Neural progenitor cell (in vitro differentiated cells): ENCODE results near the gene MPND. TPM values are rescaled to one million over a fixed set of nuclear protein-coding genes. Genes with fewer than 3 reads are reported as not detected.

Experiments
- DNase-seq: peaks from one replicate; pipeline ENCODE4 v3.0.0-alpha.2; 2016; ENCODE audit warnings: low spot score
- H2AFZ ChIP-seq: fragments of 200-600 bp; sonication (generic); replicated peaks from 2 replicates; pipeline ENCODE4 v1.6.1; 2016; ENCODE audit warnings: antibody characterized with exemption
- H3F3A ChIP-seq: fragments of 200-600 bp; sonication (generic); 2 replicates; pipeline ENCODE4 v1.6.1; 2016; ENCODE audit warnings: antibody characterized with exemption, low read depth
- H3K27ac ChIP-seq: fragments of 200-600 bp; sonication (generic); 2 replicates; pipeline ENCODE4 v1.5.1; 2016; ENCODE audit warnings: mild to moderate bottlenecking
- H3K27me3 ChIP-seq: fragments of 200-600 bp; sonication (generic); 2 replicates; pipeline ENCODE4 v1.6.1; 2016; ENCODE audit warnings: mild to moderate bottlenecking, moderate library complexity
- H3K36me3 ChIP-seq: fragments of 200-600 bp; sonication (generic); 2 replicates; pipeline ENCODE4 v1.5.1; 2016
- H3K4me1 ChIP-seq: fragments of 200-600 bp; sonication (generic); 2 replicates; pipeline ENCODE4 v1.6.1; 2016; ENCODE audit warnings: mixed run types
- H3K4me2 ChIP-seq: fragments of 200-600 bp; sonication (generic); 2 replicates; pipeline ENCODE4 v1.6.1; 2016
- H3K4me3 ChIP-seq: fragments of 200-600 bp; sonication (generic); 2 replicates; pipeline ENCODE4 v1.5.1; 2016
- H3K79me2 ChIP-seq: fragments of 200-600 bp; sonication (generic); 2 replicates; pipeline ENCODE4 v1.6.1; 2016; ENCODE audit warnings: low read depth
- H3K9ac ChIP-seq: fragments of 200-600 bp; sonication (generic); 2 replicates; pipeline ENCODE4 v1.6.1; 2016
- H3K9me3 ChIP-seq: fragments of 200-600 bp; sonication (generic); 2 replicates; pipeline ENCODE4 v1.5.1; 2016; ENCODE audit warnings: low read depth
- H4K20me1 ChIP-seq: fragments of 200-600 bp; sonication (generic); 2 replicates; pipeline ENCODE4 v1.6.1; 2016; ENCODE audit warnings: low read depth
- H3K27ac Mint-ChIP-seq: 3 replicates; pipeline ENCODE4 v1.8.0; 2021; ENCODE audit warnings: mixed read lengths
- H3K27me3 Mint-ChIP-seq: 2 replicates; pipeline ENCODE4 v1.8.0; 2022; ENCODE audit warnings: low read depth, mild to moderate bottlenecking, inconsistent platforms, moderate library complexity, mixed read lengths; ENCODE audit not compliant: insufficient read depth
- H3K36me3 Mint-ChIP-seq: 3 replicates; pipeline ENCODE4 v1.8.0; 2021; ENCODE audit warnings: mixed read lengths
- H3K4me1 Mint-ChIP-seq: 3 replicates; pipeline ENCODE4 v1.8.0; 2021; ENCODE audit warnings: mixed read lengths
- H3K4me3 Mint-ChIP-seq: 3 replicates; pipeline ENCODE4 v1.8.0; 2021; ENCODE audit warnings: mild to moderate bottlenecking, moderate library complexity, mixed read lengths
- H3K9me3 Mint-ChIP-seq: 3 replicates; pipeline ENCODE4 v1.8.0; 2020; ENCODE audit warnings: mixed read lengths
- CTCF ChIP-seq: fragments of 200-600 bp; sonication (generic); IDR thresholded peaks from 2 replicates; pipeline ENCODE4 v1.5.1; 2017; ENCODE audit warnings: antibody characterized with exemption, mild to moderate bottlenecking
- EZH2 ChIP-seq: fragments of 200-600 bp; sonication (generic); IDR thresholded peaks from 2 replicates; pipeline ENCODE4 v1.6.1; 2017; ENCODE audit warnings: antibody characterized with exemption, mild to moderate bottlenecking, moderate library complexity
- EZH2phosphoT487 ChIP-seq: fragments of 200-600 bp; sonication (generic); IDR thresholded peaks from 2 replicates; pipeline ENCODE4 v1.6.1; 2017; ENCODE audit warnings: antibody characterized with exemption
- total RNA-seq: library from RNA; depleted of rRNA; stranded (reverse); fragments of >200 nt; gene quantifications from 2 replicates; pipeline ENCODE4 v1.2.3, GENCODE V29; 2015; ENCODE audit warnings: low replicate concordance

MPND gene
- total RNA-seq, 1 donor from 2014 or later = 10.6 TPM

GRCh38 chr19:4338441-4339355, 4.7 kb upstream of the MPND start, which contains the start of gene STAP2:
TSS of gene STAP2 (minus strand) at chr19:4338827. CDS start at chr19:4338753, 74 bp downstream.
- peaks cover 18% of the 10 kb centered on the region for H3K4me1 ChIP-seq
- H3F3A ChIP-seq = peaks cover 35% of the 10 kb centered on the region
- H3K4me3 ChIP-seq = peak within 1 kb of the TSS; percentile 35
- no peak within 1 kb of the TSS for H3K27ac ChIP-seq
- H2AFZ ChIP-seq = peak within 1 kb of the TSS; percentile 58
- H3K4me2 ChIP-seq = peak within 1 kb of the TSS; percentile 76
- H3K36me3 ChIP-seq = no peaks in the 10 kb centered on the region
- Mint-ChIP-seq H3K27me3 (peaks cover 18% of the 10 kb centered on the region), H3K4me1 (peaks cover 25% of the 10 kb centered on the region), H3K9me3 (no peaks in the 10 kb centered on the region), H3K36me3 (peaks cover 24% of the 10 kb centered on the region), H3K4me3 (peak within 1 kb of the TSS; percentile 68), H3K27ac (peak within 1 kb of the TSS; percentile 88)
- H3K27me3 ChIP-seq = peaks cover 9% of the 10 kb centered on the region
- no peaks in the 10 kb centered on the region for H3K9me3 ChIP-seq
- H3K9ac ChIP-seq = peak within 1 kb of the TSS; percentile 35
- no peak for TF ChIP-seq CTCF
- TF ChIP-seq EZH2 = no peak
- TF ChIP-seq EZH2phosphoT487 = no peak
- H3K79me2 ChIP-seq = no peaks in the 10 kb centered on the region
- H4K20me1 ChIP-seq = no peaks in the 10 kb centered on the region
- peak; percentile 51 for DNase-seq

GRCh38 chr19:4342314-4342614, 1.1 kb upstream of the MPND start:
- H3K4me1 ChIP-seq = peaks cover 24% of the 10 kb centered on the region
- peaks cover 35% of the 10 kb centered on the region for H3F3A ChIP-seq
- Mint-ChIP-seq H3K36me3 (peaks cover 11% of the 10 kb centered on the region), H3K4me3 (peak overlapping the region; percentile 92), H3K9me3 (no peaks in the 10 kb centered on the region), H3K27ac (peak overlapping the region; percentile 97), H3K27me3 (peaks cover 18% of the 10 kb centered on the region), H3K4me1 (peaks cover 25% of the 10 kb centered on the region)
- H3K4me2 ChIP-seq = peak overlapping the region; percentile 81
- peaks cover 8% of the 10 kb centered on the region for H3K27me3 ChIP-seq
- H3K9me3 ChIP-seq = no peaks in the 10 kb centered on the region
- no peak overlapping the region for H2AFZ ChIP-seq
- peaks cover 12% of the 10 kb centered on the region for H4K20me1 ChIP-seq
- no peak for TF ChIP-seq CTCF
- H3K27ac ChIP-seq = peak overlapping the region; percentile 91
- no peak for DNase-seq
- H3K9ac ChIP-seq = peak overlapping the region; percentile 84
- H3K4me3 ChIP-seq = peak overlapping the region; percentile 61
- no peaks in the 10 kb centered on the region for H3K36me3 ChIP-seq
- H3K79me2 ChIP-seq = peaks cover 14% of the 10 kb centered on the region

DNA sequence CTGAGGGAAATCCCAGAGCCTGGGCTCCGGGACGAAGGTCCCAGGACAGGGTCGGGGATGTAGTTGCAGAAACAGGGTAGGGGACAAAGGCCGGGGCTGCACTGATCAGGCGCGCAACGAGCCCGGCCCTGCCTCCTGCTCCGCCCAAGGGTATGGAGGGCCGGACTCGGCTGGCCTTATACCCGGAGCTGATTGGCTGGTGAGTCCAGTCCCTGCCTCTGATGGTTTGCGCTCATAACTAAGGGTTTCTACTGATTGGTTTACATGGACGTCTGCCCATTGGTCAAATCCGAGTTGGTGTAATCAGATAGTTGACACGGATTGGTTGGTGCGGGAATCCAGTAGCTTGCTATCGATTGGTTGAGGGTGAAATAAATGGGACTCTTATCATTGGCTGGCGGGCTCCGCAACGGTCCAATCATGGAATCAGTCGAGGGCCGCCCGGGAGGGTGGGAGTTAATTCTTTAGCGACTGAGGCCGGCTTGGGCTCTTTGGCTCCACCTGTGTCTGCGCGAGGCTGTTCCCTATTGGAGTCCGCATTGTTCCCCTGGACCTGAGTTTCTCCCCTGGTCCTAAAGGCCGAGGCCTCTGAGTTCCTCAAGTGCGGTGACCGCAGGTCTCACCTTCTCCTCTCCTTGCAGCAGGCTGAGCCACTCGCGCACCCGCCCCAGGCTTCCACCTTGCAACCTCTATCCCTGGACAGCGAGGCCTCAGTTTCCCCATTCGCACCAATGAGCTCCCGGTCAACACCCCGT, 570 bp upstream of the MPND start:
- Histone ChIP-seq H3K9ac (peak overlapping the region; percentile 84), H4K20me1 (peaks cover 12% of the 10 kb centered on the region), H3K4me3 (peak overlapping the region; percentile 61), H3K36me3 (no peaks in the 10 kb centered on the region), H3K27me3 (peaks cover 3% of the 10 kb centered on the region), H3K4me2 (peak overlapping the region; percentile 84), H2AFZ (peak overlapping the region; percentile 40), H3K27ac (peak overlapping the region; percentile 91), H3K9me3 (no peaks in the 10 kb centered on the region), H3K4me1 (peaks cover 22% of the 10 kb centered on the region), H3K79me2 (peaks cover 14% of the 10 kb centered on the region), H3F3A (peaks cover 32% of the 10 kb centered on the region)
- DNase-seq = peak; percentile 100
- H3K27ac Mint-ChIP-seq = peak overlapping the region; percentile 97
- H3K36me3 Mint-ChIP-seq = peaks cover 11% of the 10 kb centered on the region
- H3K9me3 Mint-ChIP-seq = no peaks in the 10 kb centered on the region
- TF ChIP-seq CTCF = peak; percentile 45
- no peak for TF ChIP-seq EZH2phosphoT487
- no peak for TF ChIP-seq EZH2
- H3K4me1 Mint-ChIP-seq = peaks cover 24% of the 10 kb centered on the region
- H3K27me3 Mint-ChIP-seq = peaks cover 16% of the 10 kb centered on the region
- peak overlapping the region; percentile 92 for H3K4me3 Mint-ChIP-seq
